OCI-LY3 (cell line): ENCODE results near the gene VCAN.

Experiments
- H2AFZ ChIP-seq: fragments of 200-600, 300-600 bp; shearing (Covaris generic); 2 replicates; pipeline ENCODE4 v1.6.0; 2014; ENCODE audit warnings: antibody characterized with exemption, low read depth, low read length
- H3K27ac ChIP-seq: fragments of 200-600, 300-600 bp; sonication (generic); 2 replicates; pipeline ENCODE4 v1.5.1; 2014; ENCODE audit warnings: mild to moderate bottlenecking, low read length, moderate library complexity, mixed read lengths
- H3K27me3 ChIP-seq: fragments of 200-600, 300-600 bp; sonication (generic); 2 replicates; pipeline ENCODE4 v1.6.1; 2014; ENCODE audit warnings: low read depth, low read length, mixed read lengths
- H3K36me3 ChIP-seq: fragments of 200-600, 300-600 bp; sonication (generic); replicated peaks from 2 replicates; pipeline ENCODE3; 2014; ENCODE audit warnings: low read depth, low read length, mixed read lengths
- H3K4me1 ChIP-seq: fragments of 300-600, 200-600 bp; sonication (generic); 2 replicates; pipeline ENCODE4 v1.6.1; 2014; ENCODE audit warnings: low read length, mixed read lengths
- H3K4me2 ChIP-seq: fragments of 200-600, 300-600 bp; sonication (generic); 2 replicates; pipeline ENCODE4 v1.6.1; 2014; ENCODE audit warnings: low read length, mixed read lengths
- H3K4me3 ChIP-seq: fragments of 300-600, 200-600 bp; sonication (generic); 2 replicates; pipeline ENCODE4 v1.5.1; 2014; ENCODE audit warnings: antibody characterized with exemption, mild to moderate bottlenecking, low read length, moderate library complexity
- H3K79me2 ChIP-seq: fragments of 300-600, 200-600 bp; shearing (Covaris generic); 2 replicates; pipeline ENCODE4 v1.6.1; 2014; ENCODE audit warnings: mild to moderate bottlenecking, low read length, mixed read lengths
- H3K9ac ChIP-seq: fragments of 300-600, 200-600 bp; shearing (Covaris generic); 2 replicates; pipeline ENCODE4 v1.6.0; 2014; ENCODE audit warnings: mild to moderate bottlenecking, low read length, moderate library complexity
- H3K9me3 ChIP-seq: fragments of 200-600, 300-600 bp; shearing (Covaris generic); 2 replicates; pipeline ENCODE4 v1.6.1; 2014; ENCODE audit warnings: low read length, mixed read lengths; ENCODE audit not compliant: insufficient read depth
- H4K20me1 ChIP-seq: fragments of 200-600, 300-600 bp; sonication (generic); 2 replicates; pipeline ENCODE4 v1.6.1; 2016; ENCODE audit warnings: low read length, mixed read lengths; ENCODE audit not compliant: insufficient read depth
- EZH2phosphoT487 ChIP-seq: fragments of 200-600 bp; shearing (Covaris generic); IDR thresholded peaks from 2 replicates; pipeline ENCODE4 v1.6.1; 2018; ENCODE audit warnings: antibody characterized with exemption, mixed run types, low read depth
- TF ChIP-seq, protein P1 (sequence below): fragments of 200-600, 300-600 bp; sonication (generic); IDR thresholded peaks from 2 replicates; pipeline ENCODE4 v1.5.1; 2014; ENCODE audit warnings: antibody characterized with exemption, low read length, low read depth

Gene VCAN

DNA sequence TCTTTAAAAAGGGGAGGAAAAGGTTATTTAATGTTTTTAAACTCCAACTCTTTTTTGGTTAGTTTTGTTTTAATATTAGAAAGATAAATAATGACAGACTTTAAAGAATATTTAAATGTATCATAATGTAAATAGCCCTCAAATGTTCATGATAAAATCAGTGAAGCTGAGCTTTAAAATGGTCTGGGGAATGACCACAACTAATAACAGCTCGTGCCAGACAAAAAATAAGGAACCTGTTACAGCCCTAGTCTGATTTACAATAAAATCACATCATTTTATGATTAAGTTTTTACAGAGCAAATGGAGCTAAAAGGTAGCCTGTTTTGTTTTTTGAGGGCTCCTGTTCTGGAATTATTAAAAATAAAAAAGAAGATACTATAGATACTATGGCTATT lies 46.1 kb downstream of the VCAN start:
- H3K9ac ChIP-seq = no peak overlapping the region
- H3K4me3 ChIP-seq = no peak overlapping the region
- TF ChIP-seq, protein P1, sequence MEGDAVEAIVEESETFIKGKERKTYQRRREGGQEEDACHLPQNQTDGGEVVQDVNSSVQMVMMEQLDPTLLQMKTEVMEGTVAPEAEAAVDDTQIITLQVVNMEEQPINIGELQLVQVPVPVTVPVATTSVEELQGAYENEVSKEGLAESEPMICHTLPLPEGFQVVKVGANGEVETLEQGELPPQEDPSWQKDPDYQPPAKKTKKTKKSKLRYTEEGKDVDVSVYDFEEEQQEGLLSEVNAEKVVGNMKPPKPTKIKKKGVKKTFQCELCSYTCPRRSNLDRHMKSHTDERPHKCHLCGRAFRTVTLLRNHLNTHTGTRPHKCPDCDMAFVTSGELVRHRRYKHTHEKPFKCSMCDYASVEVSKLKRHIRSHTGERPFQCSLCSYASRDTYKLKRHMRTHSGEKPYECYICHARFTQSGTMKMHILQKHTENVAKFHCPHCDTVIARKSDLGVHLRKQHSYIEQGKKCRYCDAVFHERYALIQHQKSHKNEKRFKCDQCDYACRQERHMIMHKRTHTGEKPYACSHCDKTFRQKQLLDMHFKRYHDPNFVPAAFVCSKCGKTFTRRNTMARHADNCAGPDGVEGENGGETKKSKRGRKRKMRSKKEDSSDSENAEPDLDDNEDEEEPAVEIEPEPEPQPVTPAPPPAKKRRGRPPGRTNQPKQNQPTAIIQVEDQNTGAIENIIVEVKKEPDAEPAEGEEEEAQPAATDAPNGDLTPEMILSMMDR = no peak
- no peak for TF ChIP-seq EZH2phosphoT487
- H2AFZ ChIP-seq = no peak overlapping the region
- H3K9me3 ChIP-seq = no peaks in the 10 kb centered on the region
- H3K4me1 ChIP-seq = no peaks in the 10 kb centered on the region
- H3K36me3 ChIP-seq = no peaks in the 10 kb centered on the region
- H4K20me1 ChIP-seq = no peaks in the 10 kb centered on the region
- no peak overlapping the region for H3K27ac ChIP-seq
- H3K4me2 ChIP-seq = no peak overlapping the region
- H3K79me2 ChIP-seq = no peaks in the 10 kb centered on the region
- H3K27me3 ChIP-seq = no peaks in the 10 kb centered on the region

DNA sequence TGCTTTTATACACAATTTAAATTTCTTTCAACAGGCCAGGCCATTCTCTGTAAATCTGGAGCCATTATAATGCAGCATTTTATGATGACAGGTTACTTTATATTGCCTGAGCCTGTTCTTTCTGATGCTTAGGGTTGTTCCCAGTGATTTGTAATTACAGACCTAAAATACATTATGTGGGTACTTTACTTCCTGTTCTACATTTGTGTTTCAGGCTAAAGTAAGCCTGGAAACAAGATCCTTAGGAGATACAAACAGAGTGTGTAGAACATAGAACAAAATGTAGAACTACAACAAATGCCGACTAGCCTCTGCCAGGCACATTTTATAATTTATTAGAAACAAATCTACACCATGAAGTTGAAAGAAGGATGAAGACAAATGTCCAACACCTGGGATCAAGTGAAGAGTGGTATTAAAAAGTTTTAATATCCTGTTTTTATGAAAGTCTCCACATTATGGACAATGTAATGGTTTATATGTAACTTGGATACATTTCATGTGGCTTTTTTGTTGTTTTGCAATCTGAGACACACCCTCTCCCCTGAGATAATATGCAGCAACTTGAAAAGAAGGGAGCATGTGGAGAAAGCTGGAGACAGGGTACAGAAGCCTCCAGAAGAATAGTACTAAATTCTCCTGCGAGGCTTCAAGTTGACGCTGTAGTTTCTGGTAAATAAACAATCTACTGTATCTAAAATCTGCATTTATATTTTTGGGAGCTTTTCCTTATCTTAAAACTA lies 46.9 kb downstream of the VCAN start:
- Histone ChIP-seq H3K4me3 (no peak overlapping the region), H3K9ac (no peak overlapping the region), H3K79me2 (no peaks in the 10 kb centered on the region), H3K4me1 (no peaks in the 10 kb centered on the region), H3K27ac (no peak overlapping the region), H4K20me1 (no peaks in the 10 kb centered on the region), H3K36me3 (no peaks in the 10 kb centered on the region), H3K27me3 (no peaks in the 10 kb centered on the region), H3K9me3 (no peaks in the 10 kb centered on the region), H2AFZ (no peak overlapping the region), H3K4me2 (no peak overlapping the region)
- TF ChIP-seq EZH2phosphoT487 = no peak
- TF ChIP-seq, protein P1 = no peak

DNA sequence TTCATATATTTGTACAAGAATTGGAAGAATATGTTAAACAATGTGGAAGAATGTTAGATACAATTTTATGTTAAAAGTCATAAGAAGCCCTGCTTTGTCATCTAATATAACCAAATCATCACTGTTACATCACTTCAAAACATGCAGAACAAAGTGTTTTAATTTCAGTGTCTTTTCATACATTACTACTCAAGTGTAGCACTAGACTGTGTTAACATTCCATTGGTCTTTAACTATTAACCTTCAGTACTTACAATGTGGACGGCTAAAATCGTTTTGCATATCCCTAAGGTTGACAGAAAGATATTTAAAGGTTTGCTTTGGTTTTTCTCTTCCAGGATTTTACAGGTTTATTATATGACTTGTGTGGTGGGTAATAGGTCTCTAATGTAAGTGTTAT lies 50.9 kb downstream of the VCAN start:
- H3K79me2 ChIP-seq = no peaks in the 10 kb centered on the region
- H3K9ac ChIP-seq = no peak overlapping the region
- H3K9me3 ChIP-seq = no peaks in the 10 kb centered on the region
- no peaks in the 10 kb centered on the region for H3K27me3 ChIP-seq
- H3K4me3 ChIP-seq = no peak overlapping the region
- no peak overlapping the region for H3K27ac ChIP-seq
- no peak overlapping the region for H2AFZ ChIP-seq
- H3K4me2 ChIP-seq = no peak overlapping the region
- TF ChIP-seq EZH2phosphoT487 = no peak
- TF ChIP-seq, protein P1 = no peak
- H3K4me1 ChIP-seq = no peaks in the 10 kb centered on the region
- H3K36me3 ChIP-seq = no peaks in the 10 kb centered on the region
- no peaks in the 10 kb centered on the region for H4K20me1 ChIP-seq

DNA sequence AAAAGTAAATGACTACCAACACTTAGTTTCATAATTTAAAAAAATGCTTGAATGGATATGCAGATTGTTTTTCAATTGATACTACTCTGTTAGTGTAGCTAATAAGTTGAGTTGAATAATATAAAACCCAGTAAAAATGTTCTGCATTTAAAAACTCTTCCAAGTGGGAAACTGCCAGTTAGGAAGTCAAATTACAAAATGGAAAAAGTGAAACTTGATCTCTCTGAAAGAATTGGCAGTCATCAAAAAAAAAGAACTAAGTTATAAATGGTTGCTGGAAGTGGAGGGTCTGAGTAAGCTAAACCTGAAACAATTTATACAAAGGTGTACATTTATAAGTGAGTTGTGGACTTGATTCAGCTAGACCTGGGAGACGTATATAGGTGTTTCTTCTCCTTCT lies 52.4 kb downstream of the VCAN start:
- no peak for TF ChIP-seq EZH2phosphoT487
- TF ChIP-seq, protein P1 = no peak
- no peak overlapping the region for H3K4me3 ChIP-seq
- no peak overlapping the region for H3K4me2 ChIP-seq
- no peaks in the 10 kb centered on the region for H3K79me2 ChIP-seq
- H3K36me3 ChIP-seq = no peaks in the 10 kb centered on the region
- no peaks in the 10 kb centered on the region for H4K20me1 ChIP-seq
- no peak overlapping the region for H3K27ac ChIP-seq
- no peak overlapping the region for H3K9ac ChIP-seq
- no peaks in the 10 kb centered on the region for H3K4me1 ChIP-seq
- H2AFZ ChIP-seq = no peak overlapping the region
- no peaks in the 10 kb centered on the region for H3K27me3 ChIP-seq
- H3K9me3 ChIP-seq = no peaks in the 10 kb centered on the region
